NCI-H1694 treated with DMSO at 0.1 percent for 48 hours (cell line): ENCODE measurements around the gene GATAD1.
A peak's percentile ranks its signal among the peaks of the same experiment; 100 is the strongest.
"Not testable (repeated sequence)": the region's sequence is repeated elsewhere in the genome, so short reads cannot be mapped to it uniquely, and the experiment has no call there.

Experiments used
- DNase-seq: peaks from one replicate; lab custom pipeline; 2025; lab: John Stamatoyannopoulos, UW

GATAD1 gene

DNA sequence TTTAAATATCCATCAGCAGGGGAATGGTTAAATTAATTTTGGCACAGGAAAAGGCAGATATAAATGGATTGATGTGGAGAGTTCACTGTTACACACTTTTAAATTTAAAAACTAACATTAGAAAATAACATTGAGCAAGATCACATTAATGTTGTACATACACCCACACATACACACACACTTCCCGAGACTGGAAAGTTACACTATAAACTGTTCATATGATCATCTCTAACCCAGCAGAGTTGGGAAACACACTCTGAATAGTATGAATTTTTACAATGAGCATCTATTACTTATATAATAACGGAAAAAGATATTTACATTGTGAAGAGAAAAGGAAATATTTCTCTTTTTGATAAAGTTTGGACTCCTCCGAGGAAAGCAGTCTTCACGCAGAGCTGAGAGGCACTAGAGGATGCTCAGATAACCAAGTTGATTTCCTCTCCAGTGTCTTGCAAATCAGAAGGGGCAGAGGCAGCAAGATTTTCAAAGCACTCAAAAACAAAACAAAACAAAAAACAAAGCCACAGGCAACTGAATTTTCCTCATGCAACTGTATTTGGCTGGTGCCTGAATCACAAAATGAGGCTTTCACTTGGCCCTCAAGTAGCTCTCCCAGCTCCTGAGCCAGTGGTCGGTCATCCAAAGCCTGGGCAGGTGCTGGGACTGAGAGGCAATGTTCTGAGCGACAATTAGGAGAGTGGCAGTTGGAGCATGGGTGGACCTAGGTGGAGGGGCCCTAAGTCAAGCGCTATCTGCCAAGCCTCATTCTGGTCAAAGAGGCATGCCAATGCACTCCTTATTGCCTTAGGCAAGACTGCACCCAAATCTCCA, 10.5 kb upstream of the GATAD1 start:
- DNase-seq: no peak

DNA sequence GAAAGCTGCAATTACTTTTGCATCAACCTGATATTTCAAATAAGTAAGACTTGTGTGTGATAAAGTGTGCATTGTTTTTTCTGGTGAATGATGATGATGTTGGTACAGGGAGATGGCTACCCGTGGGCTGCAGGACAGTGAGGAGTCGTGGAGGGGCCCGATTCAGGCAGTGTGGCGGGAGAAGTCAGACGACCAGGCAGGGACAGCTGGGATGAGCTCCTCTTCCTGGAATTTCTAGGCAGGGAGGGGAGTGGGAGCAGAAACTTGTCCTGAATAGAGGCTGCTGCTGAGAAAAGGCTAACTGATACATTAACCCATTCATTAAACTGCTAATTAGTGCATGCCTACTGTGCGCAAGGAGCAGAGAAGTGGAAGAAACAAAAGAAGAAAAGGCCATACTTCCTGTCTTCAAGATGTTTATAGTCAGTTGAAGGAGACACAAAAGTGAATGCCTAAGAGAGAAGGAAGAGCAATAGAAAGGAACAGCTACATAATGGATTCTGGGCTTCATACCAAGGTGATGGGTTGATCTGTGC, 9.3 kb upstream of the GATAD1 start:
- no peak for DNase-seq

GRCh38 chr7:92442720-92443119, 4.6 kb upstream of the GATAD1 start:
- DNase-seq: not testable (repeated sequence)

GRCh38 chr7:92446869-92447344, 375 bp upstream of the GATAD1 start:
- DNase-seq: peak; percentile 88

- peak; percentile 27 for DNase-seq
Observed at GRCh38 chr7:92448205-92448747, 994 bp downstream of the GATAD1 start.

- no peak for DNase-seq
Observed at GRCh38 chr7:92451645-92452044, 4.4 kb downstream of the GATAD1 start.

DNA sequence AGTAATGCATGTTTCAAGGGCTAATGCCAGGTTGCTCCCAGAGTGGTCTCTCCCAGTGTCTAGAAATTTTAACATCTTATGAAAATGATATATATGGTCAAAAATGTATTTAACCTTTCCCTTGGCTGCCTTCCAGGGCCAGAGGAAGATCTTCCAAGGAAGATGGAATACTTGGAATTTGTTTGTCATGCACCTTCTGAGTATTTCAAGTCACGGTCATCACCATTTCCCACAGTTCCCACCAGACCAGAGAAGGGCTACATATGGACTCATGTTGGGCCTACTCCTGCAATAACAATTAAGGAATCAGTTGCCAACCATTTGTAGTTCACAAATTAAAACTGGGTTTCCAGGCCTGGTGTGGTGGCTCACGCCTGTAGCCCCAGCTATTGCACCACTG, 9.0 kb downstream of the GATAD1 start:
- DNase-seq: no peak

GRCh38 chr7:92460109-92460508, 12.8 kb downstream of the GATAD1 start:
- DNase-seq: no peak

DNA sequence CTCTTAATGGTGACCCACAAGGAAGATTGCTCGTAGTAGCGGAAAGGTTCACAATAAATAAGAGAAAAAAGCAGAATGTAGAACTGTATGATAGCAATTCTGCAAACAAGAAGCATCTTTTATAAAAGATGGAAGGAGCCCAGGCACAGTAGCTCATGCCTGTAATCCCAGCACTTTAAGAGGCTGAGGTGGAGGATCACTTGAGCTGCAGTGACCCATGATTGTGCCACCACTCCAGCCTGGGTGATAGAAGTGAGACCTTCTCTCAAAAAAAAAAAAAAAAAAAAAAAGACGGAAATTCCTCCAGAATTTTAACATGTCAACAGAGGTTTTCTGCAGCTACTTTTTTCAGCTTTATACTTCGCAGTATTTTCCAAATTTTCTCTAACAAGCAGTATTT, 13.2 kb downstream of the GATAD1 start:
- DNase-seq: no peak

DNA sequence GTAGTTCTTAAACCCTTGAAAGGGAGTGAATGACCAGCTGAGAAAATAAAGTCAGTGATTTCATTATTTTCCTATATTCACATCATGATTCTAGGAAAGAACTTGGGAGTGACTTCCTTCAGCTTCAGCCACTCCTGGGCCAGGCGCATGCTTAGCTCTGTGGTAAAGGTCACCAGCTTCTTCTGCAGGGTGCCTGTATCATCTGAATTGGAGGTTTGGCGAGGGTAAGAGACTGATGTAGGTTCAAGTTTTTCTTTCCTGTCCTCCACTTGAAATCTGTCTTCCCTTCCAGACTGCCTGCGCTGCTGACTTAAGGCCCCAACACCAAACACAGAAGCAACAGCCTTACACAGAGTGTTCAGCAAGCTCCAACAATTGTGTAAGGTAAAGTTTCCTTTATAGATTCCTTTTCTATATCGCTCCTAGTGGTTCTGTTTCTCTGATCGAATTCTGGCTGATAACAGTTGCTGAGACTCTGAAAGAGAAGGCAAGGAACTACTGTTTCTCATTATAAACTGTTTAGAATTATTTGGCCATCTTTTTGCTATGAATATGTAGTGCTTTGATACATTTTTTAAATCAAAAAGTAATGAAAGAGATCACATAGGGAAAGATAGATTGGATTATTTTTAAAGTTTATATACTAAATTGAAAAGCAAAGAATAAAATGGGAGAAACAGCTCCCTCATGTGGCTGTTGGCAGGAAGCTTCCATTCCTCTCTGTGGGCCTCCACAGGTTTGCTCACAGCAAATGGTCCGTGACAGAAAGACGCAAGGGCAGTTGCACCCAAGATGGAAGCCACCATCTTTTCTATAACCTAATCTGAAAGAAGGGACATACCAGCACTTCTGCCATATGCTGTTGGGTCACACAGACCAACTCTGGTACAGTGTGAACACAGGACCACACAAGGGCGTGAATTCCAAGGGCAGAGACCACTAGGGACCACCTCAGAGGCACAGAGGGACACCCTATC, 14.0 kb downstream of the GATAD1 start:
- peak; percentile 45 for DNase-seq

GRCh38 chr7:92462560-92462959, 15.3 kb downstream of the GATAD1 start:
- no peak for DNase-seq

GRCh38 chr7:92464515-92464914, 17.2 kb downstream of the GATAD1 start:
- DNase-seq: no peak

GRCh38 chr7:92466682-92467081, 19.4 kb downstream of the GATAD1 start:
- no peak for DNase-seq

DNA sequence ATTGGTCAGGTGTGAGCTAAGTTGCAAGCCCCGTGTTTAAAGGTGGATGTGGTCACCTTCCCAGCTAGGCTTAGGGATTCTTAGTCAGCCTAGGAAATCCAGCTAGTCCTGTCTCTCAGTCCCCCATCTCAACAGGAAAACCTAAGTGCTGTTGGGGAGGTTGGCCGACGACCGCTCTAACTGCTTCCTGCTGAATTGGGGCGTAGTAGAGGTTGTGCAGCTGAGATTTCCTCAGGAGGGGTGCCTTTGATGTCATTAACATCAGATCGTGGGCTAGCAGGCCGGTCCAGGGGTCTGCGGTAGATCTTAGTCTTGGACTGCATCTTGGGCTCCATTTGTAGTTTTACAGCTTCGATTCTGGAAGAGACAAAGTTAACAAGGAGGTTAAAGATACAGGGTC, 21.3 kb downstream of the GATAD1 start:
- not testable (repeated sequence) for DNase-seq

GRCh38 chr7:92473989-92474388, 26.7 kb downstream of the GATAD1 start:
- not testable (repeated sequence) for DNase-seq

DNA sequence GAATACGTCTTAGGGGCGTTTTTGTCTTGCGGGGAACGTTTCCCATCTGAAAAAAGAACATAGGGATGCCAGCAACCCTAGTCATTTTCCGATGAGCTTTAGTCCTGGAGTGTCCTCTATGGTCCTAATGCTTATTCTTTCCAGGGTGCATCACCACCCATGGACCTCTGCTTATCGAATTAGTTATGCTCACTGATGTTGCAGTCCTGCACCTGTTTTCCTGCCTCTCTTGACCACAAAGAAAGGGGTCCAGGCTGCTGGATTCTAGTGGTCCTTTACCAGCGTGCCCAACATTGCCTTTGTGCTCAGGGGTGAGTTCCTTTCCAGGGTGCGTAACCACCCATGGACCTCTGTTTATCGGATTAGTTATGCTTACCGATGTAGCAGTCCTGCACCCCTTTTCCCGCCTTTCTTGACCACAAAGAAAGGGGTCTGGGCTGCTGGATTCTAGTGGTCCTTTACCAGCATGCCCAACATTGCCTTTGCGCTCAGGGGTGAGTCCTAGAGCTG, 28.0 kb downstream of the GATAD1 start:
- not testable (repeated sequence) for DNase-seq

- DNase-seq: not testable (repeated sequence)
Observed at GRCh38 chr7:92475851-92476590, 28.7 kb downstream of the GATAD1 start.

DNA sequence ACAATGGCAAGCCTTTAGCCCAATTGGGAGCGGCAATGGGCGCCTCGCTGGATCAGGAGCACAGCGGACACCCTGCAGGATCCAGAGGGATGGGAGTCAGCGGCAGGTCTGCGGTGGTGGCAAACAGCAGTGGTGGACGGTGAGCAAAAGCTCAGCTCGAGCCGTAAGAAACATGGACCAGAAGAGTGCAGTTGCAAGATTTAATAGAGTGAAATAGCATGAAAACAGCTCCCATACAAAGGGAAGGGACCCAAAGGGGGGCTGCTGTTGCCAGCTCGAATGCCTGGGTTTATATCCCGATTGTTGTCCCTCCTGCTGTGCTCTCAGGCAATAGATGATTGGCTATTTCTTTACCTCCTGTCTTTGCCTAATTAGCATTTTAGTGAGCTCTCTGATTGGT, 30.4 kb downstream of the GATAD1 start, which contains the start of gene ERVW-1:
Gene ERVW-1 (minus strand): TSS at position 266 of the 400 bp plus-strand sequence. CDS start 7,565 bp downstream, outside the sequence.
- not testable (repeated sequence) for DNase-seq

DNA sequence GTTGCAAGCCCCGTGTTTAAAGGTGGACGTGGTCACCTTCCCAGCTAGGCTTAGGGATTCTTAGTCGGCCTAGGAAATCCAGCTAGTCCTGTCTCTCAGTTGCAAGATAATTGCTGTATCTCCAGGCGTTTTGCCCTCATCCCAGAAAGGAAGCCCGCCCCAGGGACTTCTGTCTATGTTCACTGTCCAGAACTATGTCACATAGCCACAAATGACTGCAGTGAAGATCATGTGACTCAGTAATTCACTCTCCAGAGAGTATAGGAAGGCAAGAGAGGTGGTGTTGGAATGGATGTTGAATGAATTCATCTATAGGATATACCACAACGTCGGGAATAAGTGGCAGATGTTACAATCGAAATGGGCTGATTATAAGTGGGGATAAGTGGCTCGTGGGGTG, 30.8 kb downstream of the GATAD1 start:
- DNase-seq: no peak

DNA sequence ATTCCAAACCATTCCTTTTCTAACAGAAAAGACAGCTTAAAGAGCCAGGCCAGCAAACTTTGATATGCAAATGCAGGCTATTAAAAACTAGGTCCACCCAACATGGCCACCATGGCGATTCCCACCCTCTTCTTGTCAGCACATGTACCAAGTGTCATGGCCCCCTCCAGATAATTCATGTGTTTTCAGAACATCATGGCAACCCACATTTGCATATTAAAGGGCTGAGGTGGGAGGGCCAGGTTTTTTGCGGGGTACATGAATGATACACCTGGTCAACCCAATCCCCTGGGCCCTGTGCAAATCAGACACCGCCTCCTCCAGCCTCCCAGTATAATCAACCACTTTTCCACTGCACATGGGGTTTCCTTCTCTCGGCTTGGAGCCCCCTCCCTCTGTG, 31.4 kb downstream of the GATAD1 start:
- DNase-seq: no peak

DNA sequence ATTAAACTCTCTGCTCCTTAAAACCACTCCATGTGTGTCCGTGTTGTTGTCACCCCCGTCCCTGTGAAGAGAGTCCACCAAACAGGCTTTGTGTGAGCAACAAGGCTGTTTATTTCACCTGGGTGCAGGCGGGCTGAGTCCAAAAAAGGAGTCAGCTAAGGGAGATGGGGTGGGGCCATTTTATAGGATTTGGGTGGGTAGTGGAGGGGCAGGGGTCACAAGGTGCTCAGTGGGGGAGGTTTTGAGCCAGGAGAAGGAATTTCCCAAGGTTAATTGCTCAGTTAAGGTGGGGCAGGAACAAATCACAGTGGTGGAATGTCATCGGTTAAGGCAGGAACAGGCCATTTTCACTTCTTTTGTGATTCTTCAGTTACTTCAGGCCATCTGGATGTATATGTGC, 31.9 kb downstream of the GATAD1 start:
- DNase-seq: not testable (repeated sequence)
